GM03348 (cell line): ENCODE measurements around the gene LASP1.
"Not testable (repeated sequence)": the region's sequence is repeated elsewhere in the genome, so short reads cannot be mapped to it uniquely, and the experiment has no call there.

Experiments
- DNase-seq: peaks from one replicate; pipeline ENCODE4 v3.0.0; 2012; ENCODE audit warnings: low spot score

The LASP1 gene

DNA sequence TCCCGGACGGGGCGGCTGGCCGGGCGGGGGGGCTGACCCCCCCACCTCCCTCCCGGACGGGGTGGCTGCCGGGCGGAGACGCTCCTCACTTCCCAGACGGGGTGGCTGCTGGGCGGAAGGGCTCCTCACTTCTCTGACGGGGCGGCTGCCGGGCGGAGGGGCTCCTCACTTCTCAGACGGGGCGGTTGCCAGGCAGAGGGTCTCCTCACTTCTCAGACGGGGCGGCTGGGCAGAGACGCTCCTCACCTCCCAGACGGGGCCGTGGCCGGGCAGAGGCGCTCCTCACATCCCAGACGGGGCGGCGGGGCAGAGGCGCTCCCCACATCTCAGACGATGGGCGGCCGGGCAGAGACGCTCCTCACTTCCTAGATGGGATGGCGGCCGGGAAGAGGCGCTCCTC, 60.9 kb downstream of the LASP1 start:
- DNase-seq, result not testable (repeated sequence)

DNA sequence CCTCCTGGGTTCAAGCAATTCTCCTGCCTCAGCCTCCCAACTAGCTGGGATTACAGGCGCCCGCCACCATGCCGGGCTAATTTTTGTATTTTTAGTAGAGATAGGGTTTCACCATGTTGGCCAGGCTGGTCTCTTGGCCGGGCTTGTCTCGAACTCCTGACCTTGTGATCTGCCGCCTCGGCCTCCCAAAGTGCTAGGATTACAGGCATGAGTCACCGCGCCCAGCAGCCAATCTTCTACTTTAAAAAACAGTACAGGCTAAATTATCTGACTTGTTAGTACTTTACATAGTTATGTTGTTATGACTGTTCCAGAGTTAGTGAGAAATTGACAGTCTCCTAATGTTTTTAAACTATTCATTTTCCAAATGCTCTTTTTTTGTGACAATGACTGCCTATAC, 64.1 kb downstream of the LASP1 start:
- not testable (repeated sequence) for DNase-seq

DNA sequence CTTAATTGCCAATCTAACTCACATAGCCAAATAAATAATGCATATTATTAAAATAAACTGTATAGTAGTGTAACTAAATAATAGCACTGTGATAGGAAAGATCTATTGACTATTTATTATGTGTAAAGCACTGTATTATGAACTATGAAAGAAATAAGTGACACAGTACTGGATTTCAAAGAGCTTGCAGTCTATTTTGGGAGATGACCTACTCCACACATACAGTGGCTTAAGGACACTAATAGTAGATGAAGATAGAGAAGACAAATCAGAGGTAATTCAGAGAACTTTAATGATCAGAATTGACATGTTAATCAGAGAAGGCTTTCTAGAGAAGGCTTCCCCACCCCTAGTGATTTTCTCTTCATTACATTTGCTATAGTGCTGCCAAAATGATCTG, 70.1 kb downstream of the LASP1 start:
- no peak for DNase-seq

DNA sequence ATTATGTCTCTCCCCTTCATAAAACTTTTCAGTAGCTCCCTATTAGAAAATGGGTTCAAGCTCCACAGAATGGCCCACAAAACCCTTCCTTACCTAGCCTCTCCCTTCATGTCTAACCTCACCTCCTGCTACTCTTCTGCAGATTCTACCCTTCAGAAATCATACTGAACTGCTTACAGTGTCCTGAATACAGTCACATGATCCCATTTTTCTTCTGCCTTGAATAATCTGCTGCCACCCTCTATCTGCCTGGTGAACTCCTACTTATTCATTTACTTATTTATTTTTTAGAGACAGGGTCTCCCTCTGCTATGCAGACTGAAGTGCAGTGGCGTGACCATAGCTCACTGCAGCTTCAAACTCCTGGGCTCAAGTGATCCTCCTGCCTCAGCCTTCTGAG, 70.5 kb downstream of the LASP1 start:
- DNase-seq, result no peak

DNA sequence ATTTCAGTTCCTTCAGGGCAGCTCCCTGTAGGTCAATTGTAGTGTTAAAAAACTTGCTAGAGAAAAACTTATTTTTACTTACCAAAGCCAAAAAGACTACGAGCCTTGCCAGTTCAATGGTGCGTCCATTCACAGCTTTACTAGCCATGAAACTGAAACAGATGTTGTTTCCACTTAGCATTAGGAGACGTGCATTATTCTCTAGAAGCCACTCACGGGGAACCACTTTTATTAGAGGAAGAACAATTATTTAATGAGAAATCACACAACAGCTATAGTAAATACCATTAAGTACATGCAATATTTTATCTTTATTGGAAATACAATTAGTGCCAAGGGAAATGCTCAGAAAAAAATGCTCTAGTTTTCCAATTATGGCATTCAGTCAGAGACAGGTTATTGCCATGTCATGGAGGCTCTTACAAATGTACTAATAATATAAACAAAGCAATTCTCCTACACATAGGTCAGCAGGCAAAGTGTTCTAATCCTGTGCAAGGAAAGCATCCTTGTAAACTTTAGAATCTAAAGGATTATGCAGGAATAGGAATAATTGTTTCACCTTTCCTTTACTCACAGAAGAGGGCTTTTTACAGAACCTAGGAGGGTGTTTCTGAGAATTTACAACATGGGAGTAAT, 73.0 kb downstream of the LASP1 start:
- no peak for DNase-seq

DNA sequence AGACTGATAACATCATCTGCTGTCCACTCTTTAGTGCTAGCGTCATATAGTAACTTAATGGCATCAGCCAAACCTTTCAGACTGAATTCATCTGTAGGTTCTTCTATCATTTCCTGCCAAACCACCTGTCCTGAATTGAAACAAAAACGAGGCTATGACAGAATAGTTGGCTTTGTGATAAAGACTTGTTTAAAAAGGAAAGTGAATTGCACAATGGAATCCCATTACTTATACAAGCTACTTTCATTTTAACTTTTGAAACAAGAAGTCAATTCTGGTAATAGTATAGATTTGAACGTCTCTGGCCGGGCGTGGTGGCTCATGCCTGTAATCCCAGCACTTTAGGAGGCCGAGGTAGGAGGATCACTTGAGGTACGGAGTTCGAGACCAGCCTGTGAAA, 73.7 kb downstream of the LASP1 start:
- no peak for DNase-seq

DNA sequence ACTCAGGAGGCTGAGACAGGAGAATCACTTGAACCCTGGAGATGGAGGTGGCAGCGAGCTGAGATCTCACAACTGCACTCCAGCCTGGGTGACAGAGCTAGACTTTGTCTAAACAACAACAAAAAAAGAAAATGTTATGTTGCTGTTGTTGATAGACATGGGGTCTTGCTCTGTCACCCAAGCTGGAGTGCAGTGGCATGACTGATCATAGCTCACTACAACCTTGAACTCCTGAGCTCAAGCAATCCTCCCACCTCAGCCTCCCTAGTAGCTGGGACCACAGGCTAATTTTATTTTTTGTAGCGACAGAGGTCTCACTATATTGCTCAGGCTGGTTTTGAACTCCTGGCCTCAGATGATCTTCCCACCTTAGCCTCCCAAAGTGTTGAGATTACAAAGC, 77.3 kb downstream of the LASP1 start:
- no peak for DNase-seq

DNA sequence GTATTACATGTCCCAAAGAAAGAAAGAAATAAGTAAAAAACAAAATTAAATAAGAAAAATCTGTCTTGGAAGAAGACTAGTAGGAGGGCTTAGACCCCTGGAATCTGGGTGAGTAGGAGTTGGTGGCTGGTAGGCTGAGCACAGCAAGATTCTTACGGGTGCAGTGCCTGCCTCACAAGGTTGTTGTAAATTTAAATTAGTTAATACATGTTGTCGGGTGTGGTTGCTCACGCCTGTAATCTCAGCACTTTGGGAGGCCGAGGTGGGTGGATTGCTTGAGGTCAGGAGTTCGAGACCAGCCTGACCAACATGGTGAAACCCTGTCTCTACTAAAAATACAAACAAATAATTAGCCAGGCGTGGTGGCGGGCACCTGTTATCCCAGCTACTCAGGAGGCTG, 83.9 kb downstream of the LASP1 start:
- DNase-seq, result not testable (repeated sequence)

DNA sequence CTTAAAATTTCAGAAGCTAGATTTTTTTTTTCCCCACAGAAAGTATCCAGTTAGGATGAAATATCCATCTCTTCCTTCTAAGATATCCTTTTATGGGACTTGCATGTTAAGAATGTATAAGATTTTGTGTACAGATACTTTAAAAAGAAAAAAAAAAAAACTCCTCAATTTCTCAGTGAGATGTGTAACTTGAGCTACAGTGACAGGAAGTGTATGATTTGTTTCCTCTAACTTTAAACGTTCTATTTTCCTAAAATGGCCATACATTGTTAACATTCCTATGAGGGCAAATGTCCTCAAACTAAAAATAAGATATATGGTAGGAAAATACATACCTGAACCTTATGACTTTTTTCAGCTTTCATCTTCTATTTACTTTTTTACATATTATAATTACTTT, 88.5 kb downstream of the LASP1 start:
- peak; percentile 6 for DNase-seq

DNA sequence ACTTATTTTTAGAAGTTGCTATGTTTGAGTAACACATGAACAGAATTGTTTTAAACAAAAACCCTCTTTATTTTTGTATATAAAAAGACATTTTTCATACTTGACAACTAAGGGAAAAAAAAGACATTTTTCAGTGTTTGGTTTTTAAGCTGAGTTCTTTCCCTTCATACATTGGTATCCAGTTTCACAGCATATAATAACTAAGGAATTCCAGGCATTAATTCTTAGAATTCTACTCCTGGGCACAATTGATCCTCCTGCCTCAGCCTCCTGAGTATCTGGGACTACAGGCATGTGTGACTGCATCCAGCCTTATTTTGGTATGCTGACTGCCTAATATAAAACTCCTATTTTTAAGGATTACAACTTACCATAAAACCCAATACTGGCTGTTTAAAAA, 88.9 kb downstream of the LASP1 start:
- peak; percentile 14 for DNase-seq

DNA sequence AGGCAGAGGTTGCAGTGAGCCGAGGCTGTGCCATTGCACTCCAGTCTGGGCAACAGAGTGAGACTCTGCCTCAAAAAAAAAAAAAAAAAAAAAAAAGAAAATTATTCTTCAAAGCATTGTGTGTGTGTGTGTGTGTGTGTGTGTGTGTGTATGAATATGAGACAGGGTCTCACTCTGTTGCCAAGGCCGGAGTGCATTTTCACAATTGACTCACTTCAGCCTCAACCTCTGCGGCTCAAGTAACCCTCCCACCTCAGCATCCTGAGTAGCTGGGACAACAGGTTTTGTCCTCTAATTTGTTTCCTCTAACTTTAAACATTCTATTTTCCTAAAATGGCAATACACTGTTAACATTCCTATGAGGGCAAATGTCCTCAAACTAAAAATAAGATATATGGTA, 89.7 kb downstream of the LASP1 start:
- DNase-seq, result no peak

DNA sequence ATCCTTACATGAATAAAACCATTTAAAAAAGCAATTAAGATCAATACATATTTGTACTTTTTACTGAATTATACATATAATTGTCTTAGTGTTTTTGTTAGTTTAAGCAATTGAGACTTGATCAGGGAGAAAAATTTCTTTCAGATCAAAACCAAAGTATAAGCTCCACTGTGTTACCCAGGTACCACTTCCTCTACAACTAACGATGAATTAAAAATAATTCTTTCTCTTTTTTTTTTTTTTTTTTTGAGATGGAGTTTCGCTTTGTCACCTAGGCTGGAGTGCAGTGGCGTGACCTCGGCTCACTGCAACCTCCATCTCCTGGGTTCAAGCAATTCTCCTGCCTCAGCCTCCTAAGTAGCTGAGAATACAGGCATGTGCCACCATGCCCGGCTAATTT, 90.5 kb downstream of the LASP1 start:
- no peak for DNase-seq

DNA sequence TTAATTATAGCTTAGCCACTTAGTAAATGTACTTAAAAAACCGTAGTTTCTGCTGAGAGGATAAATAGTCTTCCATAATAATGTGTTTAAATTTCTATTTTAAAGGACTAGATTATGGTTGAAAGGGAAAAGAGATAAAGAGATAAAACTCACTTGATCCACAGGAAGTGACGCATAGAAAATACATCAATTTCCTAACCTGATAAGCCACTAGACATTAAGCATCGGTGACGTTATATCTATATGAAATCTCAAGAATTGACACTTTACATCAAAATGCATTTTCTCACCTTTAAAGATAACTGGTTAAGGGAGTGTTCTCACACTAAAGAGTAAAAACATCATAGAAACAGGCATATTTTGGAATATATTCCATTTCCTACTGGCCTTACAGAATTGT, 91.6 kb downstream of the LASP1 start:
- DNase-seq, result no peak

DNA sequence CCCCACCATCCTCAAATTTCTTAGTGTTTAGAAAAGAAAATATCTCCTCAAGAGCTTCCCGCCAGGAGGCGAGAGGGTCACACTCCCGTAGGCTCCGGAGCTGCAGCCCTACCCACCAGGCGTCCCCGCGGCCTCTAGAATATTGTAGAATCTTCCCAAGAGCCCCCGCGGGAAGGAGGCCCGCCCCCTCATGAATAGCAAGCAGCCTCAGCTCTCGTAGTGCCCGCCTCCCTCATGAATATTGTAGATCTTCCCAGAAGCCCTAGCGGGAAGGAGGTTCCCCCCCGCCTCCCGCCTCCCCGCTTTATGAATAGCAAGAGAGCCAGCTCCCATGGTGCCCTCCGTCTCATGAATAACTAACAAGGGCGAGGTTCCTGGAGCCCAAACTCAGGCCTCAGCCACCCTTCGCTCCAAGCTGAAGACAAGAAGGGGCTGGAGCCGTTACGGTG, 97.5 kb downstream of the LASP1 start, which contains the start of gene FBXO47:
Gene FBXO47, minus strand, starts transcription at position 114 of the 449 bp plus-strand sequence. CDS start 4,378 bp downstream, outside the sequence.
- DNase-seq, result peak; percentile 81

DNA sequence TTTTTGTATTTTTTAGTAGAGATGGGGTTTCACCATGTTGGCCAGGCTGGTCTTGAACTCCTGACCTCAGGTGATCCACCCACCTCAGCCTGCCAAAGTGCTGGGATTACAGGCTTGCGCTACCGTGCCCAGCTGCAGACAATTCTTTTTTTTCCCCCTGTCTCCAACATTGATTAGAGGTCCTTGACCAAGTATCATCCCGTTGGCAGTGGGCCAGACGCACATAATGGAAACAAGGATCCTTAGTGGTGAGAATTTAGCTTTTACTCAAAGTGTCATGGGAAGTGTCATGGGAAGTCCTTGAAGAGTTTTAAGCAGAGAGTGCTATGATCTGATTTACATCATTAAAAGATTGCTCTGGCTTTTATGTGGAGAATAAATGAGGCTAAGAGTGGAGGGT, 99.4 kb downstream of the LASP1 start:
- DNase-seq, result no peak

DNA sequence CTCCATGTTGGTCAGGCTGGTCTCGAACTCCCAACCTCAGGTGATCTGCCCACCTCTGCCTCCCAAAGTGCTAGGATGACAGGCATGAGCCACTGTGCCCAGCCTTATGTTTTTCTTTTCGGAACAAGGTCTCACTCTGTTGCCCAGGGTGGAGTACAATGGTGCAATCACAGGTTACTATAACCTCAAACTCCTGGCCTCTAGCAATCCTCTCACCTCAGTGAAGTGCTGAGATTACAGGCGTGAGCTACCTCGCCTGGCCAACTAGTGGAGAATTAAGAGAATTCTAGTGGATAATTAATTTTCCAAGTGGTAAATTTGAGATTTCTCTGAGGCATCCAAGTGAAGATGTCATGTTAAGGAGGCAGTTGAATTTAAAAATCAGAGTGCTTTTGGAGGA, 100.3 kb downstream of the LASP1 start:
- no peak for DNase-seq

DNA sequence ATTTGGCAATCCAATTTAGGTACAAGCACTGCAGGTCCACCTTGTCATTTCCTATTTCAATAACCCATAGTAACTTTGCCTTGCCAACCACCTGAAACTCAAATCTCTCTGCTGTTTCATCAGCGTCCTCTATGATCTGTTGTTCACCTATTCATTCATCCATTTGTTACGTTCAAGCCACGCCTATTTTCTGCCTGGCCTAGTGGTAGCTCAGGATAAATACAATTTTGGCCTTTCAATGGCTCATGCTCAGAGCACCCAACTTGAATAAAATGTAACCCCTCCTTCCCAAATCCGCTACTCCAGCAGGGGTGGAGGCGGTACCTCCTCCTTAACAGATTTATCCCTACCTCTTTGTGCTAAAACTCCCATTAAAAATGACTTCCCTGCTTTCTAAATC, 100.9 kb downstream of the LASP1 start:
- no peak for DNase-seq
